HG03108 (cell line): ENCODE data around the gene CCDC136.

Experiments
- ATAC-seq: cut with Tn5 transposase; IDR thresholded peaks from one replicate; pipeline ENCODE4 v1.9.1; 2021; ENCODE audit warnings: moderate library complexity; ENCODE audit not compliant: unreplicated experiment

CCDC136 gene

GRCh38 chr7:128801667-128802418, 10.1 kb downstream of the CCDC136 start:
- ATAC-seq: no peak

- no peak for ATAC-seq
Measured at GRCh38 chr7:128804484-128804883, 12.7 kb downstream of the CCDC136 start.

GRCh38 chr7:128805225-128805624, 13.5 kb downstream of the CCDC136 start:
- no peak for ATAC-seq

- ATAC-seq: no peak
Measured at GRCh38 chr7:128807191-128807590, 15.4 kb downstream of the CCDC136 start.

- ATAC-seq: no peak
Measured at GRCh38 chr7:128809363-128809762, 17.6 kb downstream of the CCDC136 start.

- no peak for ATAC-seq
Measured at GRCh38 chr7:128810473-128810872, 18.7 kb downstream of the CCDC136 start.

- ATAC-seq: no peak
Measured at GRCh38 chr7:128810997-128811396, 19.2 kb downstream of the CCDC136 start.

- ATAC-seq: no peak
Measured at GRCh38 chr7:128811631-128812430, 20.1 kb downstream of the CCDC136 start.

GRCh38 chr7:128812514-128813168, 20.9 kb downstream of the CCDC136 start:
- ATAC-seq: no peak

GRCh38 chr7:128814499-128814898, 22.7 kb downstream of the CCDC136 start:
- ATAC-seq: no peak

- ATAC-seq: no peak
Measured at GRCh38 chr7:128815289-128815942, 23.6 kb downstream of the CCDC136 start.

GRCh38 chr7:128818694-128819093, 26.9 kb downstream of the CCDC136 start:
- ATAC-seq: no peak

GRCh38 chr7:128821724-128822123, 30.0 kb downstream of the CCDC136 start:
- no peak for ATAC-seq

- ATAC-seq: no peak
Measured at GRCh38 chr7:128826512-128826911, 34.7 kb downstream of the CCDC136 start.

- no peak for ATAC-seq
Measured at GRCh38 chr7:128826916-128827247, 35.1 kb downstream of the CCDC136 start.

- ATAC-seq: no peak
Measured at GRCh38 chr7:128827248-128827958, 35.6 kb downstream of the CCDC136 start.

GRCh38 chr7:128827971-128828711, 36.4 kb downstream of the CCDC136 start:
- ATAC-seq: no peak

- no peak for ATAC-seq
Measured at GRCh38 chr7:128829391-128830166, 37.8 kb downstream of the CCDC136 start.
